HG02973 (cell line): ENCODE data around the gene NAGLU.

Experiments used
- ATAC-seq: cut with Tn5 transposase; IDR thresholded peaks from one replicate; pipeline ENCODE4 v1.9.1; 2021; ENCODE audit warnings: moderate library complexity; ENCODE audit not compliant: unreplicated experiment

Gene NAGLU

DNA sequence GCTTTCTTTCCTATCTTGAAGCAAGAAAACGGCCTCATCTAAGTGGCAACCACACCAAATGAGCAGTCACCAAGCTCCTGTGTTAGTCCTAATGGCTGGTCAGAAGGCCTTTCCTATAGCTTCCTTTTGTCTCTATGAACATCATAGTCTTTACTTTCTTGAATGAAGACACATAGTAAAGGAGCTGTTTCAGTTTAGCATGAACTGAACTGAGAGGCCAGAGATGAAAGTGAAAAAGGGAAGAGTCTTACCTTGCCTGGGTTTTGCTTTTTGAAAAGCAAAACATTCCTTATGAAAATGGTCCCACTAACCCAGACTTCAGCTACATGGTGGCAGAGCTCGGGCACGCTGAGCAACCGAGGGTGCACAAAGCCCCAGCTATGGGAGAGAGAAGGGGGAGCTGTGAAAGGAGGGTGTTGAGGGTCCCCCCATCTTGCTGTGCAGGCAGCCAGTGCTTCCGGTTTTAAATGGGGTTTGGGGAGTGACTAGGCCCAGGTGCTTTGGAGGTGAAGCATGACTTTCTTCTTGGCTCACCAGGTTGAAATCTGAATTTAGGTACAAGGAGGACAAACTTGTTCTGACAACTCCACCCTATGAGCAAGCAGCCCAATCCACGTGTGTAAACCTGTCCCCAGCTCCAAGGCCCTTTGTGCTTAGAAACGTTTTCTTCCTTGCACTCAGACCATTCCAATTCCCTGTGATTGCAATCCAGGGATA lies 50.6 kb downstream of the NAGLU start:
- no peak for ATAC-seq

DNA sequence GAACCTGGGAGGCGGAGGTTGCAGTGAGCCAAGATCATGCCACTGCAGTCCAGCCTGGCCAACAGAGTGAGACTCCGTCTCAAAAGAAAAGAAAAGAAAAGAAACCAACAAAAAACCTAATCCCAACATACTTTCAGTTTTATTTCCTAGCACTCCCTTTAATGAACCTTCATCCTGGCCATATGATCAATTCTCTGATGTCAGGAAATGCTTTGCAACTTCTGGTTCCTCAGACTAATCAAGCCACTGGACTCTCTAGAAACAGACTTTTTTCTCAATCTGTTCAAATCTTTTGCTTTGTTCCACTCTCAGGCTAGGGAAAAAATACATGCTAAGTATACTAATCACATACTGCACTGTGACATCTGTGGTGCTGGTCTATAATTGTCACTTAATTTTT lies 54.8 kb downstream of the NAGLU start:
- ATAC-seq, result no peak

DNA sequence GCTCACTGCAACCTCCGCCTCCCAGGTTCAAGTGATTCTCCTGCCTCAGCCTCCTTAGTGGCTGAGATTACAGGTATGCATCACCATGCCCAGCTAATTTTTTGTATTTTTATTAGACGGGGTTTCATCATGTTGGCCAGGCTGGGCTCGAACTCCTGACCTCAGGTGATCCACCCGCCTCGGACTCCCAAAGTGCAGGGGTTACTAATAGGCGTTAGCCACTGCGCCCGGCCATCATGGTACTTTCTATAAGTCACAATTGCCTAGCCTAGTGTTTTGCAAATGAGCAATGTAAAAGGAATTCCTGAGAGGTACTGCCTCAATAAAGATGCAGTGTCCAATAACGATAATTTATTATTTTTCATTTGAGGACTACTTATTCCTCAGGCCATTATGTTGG lies 55.4 kb downstream of the NAGLU start:
- no peak for ATAC-seq
